HL-60 (cell line): ENCODE data around the gene CAV2.

Experiments
- DNase-seq, 2 experiments: peaks; one replicate each; pipeline ENCODE4 v3.0.0-alpha.2; 2010 to 2020; ENCODE audit warnings: low read depth in 1 of 2, low spot score in 1 of 2
- H3K27ac ChIP-seq: fragments of 250-450 bp; sonication (Bioruptor Pico); replicated peaks from 2 replicates; pipeline ENCODE4 v1.5.1; 2020; ENCODE audit warnings: mild to moderate bottlenecking, moderate library complexity
- H3K27me3 ChIP-seq: fragments of 250-450 bp; sonication (Bioruptor Pico); 2 replicates; pipeline ENCODE4 v1.5.1; 2021; ENCODE audit warnings: mild to moderate bottlenecking, moderate library complexity; ENCODE audit not compliant: insufficient read depth, poor library complexity, severe bottlenecking
- H3K4me3 ChIP-seq: replicated peaks from 2 replicates; pipeline ENCODE4 v1.5.1; 2011; ENCODE audit warnings: mild to moderate bottlenecking, control low read depth, low read length; ENCODE audit not compliant: insufficient read depth
- GABPA ChIP-seq: IDR thresholded peaks from 2 replicates; pipeline ENCODE4 v1.6.1; 2012; ENCODE audit warnings: low read depth
- POLR2AphosphoS5 ChIP-seq: IDR thresholded peaks from 2 replicates; pipeline ENCODE4 v1.6.1; 2012; ENCODE audit warnings: low read depth
- SPI1 ChIP-seq: IDR thresholded peaks from 2 replicates; pipeline ENCODE4 v1.6.1; 2012; ENCODE audit warnings: low read depth, mild to moderate bottlenecking, borderline replicate concordance
- TF ChIP-seq, protein P1 (sequence below): IDR thresholded peaks from one replicate; pipeline ENCODE4 v1.5.1; 2011; ENCODE audit warnings: low read length, control low read depth, inconsistent platforms; ENCODE audit not compliant: insufficient read depth
- TF ChIP-seq, protein P2 (sequence below): IDR thresholded peaks from 2 replicates; pipeline ENCODE4 v1.6.1; 2012; ENCODE audit warnings: low read depth; ENCODE audit not compliant: insufficient replicate concordance

The CAV2 gene

DNA sequence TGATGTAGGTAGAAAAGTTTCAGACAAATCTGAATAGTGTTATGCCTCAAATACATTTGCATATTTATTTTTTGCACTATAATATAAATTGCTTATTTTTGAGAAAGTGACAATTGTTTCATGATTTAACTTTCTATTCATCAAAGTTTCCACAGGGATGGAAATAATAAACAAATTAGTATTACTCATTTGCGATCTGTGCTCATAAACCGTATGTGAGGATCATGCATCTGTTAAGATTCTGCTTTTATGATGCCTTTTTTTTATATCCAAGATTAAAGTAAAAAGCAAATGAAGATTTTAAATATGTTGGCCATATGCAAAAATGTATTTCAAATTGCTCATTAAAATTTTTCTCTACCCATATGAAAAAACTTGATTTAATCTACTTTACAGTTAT lies 45.2 kb upstream of the CAV2 start:
- no peak overlapping the region for H3K27ac ChIP-seq
- no peak overlapping the region for H3K4me3 ChIP-seq
- no peaks in the 10 kb centered on the region for H3K27me3 ChIP-seq
- TF ChIP-seq SPI1 (no peak), GABPA (no peak), POLR2AphosphoS5 (no peak)
- TF ChIP-seq, protein P1, sequence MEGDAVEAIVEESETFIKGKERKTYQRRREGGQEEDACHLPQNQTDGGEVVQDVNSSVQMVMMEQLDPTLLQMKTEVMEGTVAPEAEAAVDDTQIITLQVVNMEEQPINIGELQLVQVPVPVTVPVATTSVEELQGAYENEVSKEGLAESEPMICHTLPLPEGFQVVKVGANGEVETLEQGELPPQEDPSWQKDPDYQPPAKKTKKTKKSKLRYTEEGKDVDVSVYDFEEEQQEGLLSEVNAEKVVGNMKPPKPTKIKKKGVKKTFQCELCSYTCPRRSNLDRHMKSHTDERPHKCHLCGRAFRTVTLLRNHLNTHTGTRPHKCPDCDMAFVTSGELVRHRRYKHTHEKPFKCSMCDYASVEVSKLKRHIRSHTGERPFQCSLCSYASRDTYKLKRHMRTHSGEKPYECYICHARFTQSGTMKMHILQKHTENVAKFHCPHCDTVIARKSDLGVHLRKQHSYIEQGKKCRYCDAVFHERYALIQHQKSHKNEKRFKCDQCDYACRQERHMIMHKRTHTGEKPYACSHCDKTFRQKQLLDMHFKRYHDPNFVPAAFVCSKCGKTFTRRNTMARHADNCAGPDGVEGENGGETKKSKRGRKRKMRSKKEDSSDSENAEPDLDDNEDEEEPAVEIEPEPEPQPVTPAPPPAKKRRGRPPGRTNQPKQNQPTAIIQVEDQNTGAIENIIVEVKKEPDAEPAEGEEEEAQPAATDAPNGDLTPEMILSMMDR = no peak
- TF ChIP-seq, protein P2, sequence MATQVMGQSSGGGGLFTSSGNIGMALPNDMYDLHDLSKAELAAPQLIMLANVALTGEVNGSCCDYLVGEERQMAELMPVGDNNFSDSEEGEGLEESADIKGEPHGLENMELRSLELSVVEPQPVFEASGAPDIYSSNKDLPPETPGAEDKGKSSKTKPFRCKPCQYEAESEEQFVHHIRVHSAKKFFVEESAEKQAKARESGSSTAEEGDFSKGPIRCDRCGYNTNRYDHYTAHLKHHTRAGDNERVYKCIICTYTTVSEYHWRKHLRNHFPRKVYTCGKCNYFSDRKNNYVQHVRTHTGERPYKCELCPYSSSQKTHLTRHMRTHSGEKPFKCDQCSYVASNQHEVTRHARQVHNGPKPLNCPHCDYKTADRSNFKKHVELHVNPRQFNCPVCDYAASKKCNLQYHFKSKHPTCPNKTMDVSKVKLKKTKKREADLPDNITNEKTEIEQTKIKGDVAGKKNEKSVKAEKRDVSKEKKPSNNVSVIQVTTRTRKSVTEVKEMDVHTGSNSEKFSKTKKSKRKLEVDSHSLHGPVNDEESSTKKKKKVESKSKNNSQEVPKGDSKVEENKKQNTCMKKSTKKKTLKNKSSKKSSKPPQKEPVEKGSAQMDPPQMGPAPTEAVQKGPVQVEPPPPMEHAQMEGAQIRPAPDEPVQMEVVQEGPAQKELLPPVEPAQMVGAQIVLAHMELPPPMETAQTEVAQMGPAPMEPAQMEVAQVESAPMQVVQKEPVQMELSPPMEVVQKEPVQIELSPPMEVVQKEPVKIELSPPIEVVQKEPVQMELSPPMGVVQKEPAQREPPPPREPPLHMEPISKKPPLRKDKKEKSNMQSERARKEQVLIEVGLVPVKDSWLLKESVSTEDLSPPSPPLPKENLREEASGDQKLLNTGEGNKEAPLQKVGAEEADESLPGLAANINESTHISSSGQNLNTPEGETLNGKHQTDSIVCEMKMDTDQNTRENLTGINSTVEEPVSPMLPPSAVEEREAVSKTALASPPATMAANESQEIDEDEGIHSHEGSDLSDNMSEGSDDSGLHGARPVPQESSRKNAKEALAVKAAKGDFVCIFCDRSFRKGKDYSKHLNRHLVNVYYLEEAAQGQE = no peak
- no peak for DNase-seq

DNA sequence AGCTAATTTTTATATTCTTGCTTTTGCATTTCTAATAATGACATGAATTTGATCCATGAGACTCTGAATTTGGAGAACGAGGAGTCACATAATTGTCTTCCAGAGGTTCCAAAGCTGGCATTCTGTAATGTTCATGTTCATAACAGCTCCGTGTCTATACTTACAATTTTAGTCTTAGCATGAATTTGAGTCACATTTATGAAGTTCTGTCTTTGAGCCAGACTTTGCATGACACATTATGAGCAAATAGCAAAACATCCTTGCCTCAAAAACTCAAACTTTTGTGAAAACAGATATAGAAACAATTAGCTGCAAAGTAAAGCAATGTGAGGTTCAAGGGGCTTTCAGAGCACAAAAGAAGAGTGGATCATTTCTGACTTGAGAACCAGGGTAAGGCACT lies 44.5 kb upstream of the CAV2 start:
- Histone ChIP-seq H3K27me3 (no peaks in the 10 kb centered on the region), H3K27ac (no peak overlapping the region), H3K4me3 (no peak overlapping the region)
- no peak for DNase-seq
- TF ChIP-seq, protein P2 = no peak
- TF ChIP-seq, protein P1 = no peak
- no peak for TF ChIP-seq SPI1
- TF ChIP-seq POLR2AphosphoS5 = no peak
- no peak for TF ChIP-seq GABPA

DNA sequence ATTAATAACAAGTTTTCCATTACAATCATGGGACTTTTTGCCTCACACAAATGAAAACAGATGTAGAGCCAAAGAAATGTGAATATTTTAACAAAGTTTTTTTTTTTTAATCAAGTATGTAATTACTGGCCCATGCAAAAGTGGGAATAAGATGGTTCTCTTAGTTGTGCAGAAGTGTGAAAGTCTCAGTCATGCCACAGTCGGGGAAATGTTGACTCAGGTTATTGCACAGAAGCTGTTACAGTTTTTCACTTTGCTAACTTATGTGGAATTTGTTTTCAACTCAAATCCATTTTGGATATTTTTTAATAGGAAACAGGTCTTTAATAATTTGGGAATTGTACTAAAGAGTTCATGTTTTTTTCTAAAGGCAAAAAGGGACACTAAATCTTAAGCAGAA lies 44.0 kb upstream of the CAV2 start:
- H3K4me3 ChIP-seq = no peak overlapping the region
- no peaks in the 10 kb centered on the region for H3K27me3 ChIP-seq
- no peak for DNase-seq
- TF ChIP-seq POLR2AphosphoS5 (no peak), GABPA (no peak)
- H3K27ac ChIP-seq = no peak overlapping the region

DNA sequence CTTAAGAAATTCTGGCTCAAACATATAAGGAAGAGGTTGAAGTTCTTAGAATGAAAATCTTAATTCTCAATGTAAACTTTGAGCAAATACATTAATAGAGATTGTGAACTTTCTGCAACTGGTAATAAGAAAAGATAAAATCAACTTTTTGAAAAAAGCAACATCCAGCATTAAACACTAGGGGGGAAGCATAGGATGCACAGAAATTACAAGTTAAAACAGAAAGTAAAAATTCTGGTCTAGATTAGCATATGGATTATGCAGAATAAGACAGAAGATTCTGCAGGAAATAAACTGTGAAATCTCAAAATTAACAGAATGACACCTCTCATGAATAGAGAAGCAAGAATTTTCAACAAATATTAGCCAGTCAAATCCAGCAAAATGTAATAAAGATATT lies 38.0 kb upstream of the CAV2 start:
- Histone ChIP-seq H3K4me3 (no peak overlapping the region), H3K27me3 (no peaks in the 10 kb centered on the region), H3K27ac (no peak overlapping the region)
- TF ChIP-seq, protein P1 = no peak
- TF ChIP-seq GABPA (no peak), SPI1 (no peak), POLR2AphosphoS5 (no peak)
- TF ChIP-seq, protein P2 = no peak
- no peak for DNase-seq
